Upper lobe of right lung (tissue), 1 donor: ENCODE data around the gene PRR14L. TPM values are rescaled to one million over a fixed set of nuclear protein-coding genes. Genes with fewer than 3 reads are reported as not detected.

Experiments used
- ATAC-seq: fragments of 200-7000 bp; cut with Tn5 transposase; one replicate; pipeline ENCODE4 v1.9.1; 2020; ENCODE audit warnings: mild to moderate bottlenecking, moderate library complexity
- DNase-seq: peaks from one replicate; pipeline ENCODE4 v3.0.0-alpha.2; 2020
- H3K27ac ChIP-seq: fragments of 200-600 bp; one replicate; pipeline ENCODE4 v1.8.0; 2022
- H3K27me3 ChIP-seq: fragments of 200-600 bp; one replicate; pipeline ENCODE4 v1.8.0; 2022; ENCODE audit warnings: mild to moderate bottlenecking
- H3K36me3 ChIP-seq: fragments of 200-600 bp; one replicate; pipeline ENCODE4 v1.8.0; 2022
- H3K4me1 ChIP-seq: fragments of 200-600 bp; one replicate; pipeline ENCODE4 v1.8.0; 2022
- H3K4me3 ChIP-seq: fragments of 200-600 bp; one replicate; pipeline ENCODE4 v1.8.0; 2022; ENCODE audit warnings: mild to moderate bottlenecking
- H3K9me3 ChIP-seq: fragments of 200-600 bp; one replicate; pipeline ENCODE4 v1.8.0; 2022
- CTCF ChIP-seq: fragments of 200-600 bp; IDR thresholded peaks from one replicate; pipeline ENCODE4 v1.8.0; 2022; ENCODE audit warnings: antibody characterized with exemption
- intact Hi-C: fragments of 100-400 bp; cut with DNase I; formaldehyde crosslinking; loops from one replicate; pipeline ENCODE4 v1.11.0; 2022
- total RNA-seq: library from RNA; stranded (reverse); fragmentation: NEBNext Ultra II Directional; extraction: Animal tissue kit (Norgen Biotek cat#: 25700); gene quantifications from one replicate; pipeline ENCODE4 v1.2.1, GENCODE V29; 2021
- donor health status: DM: no; HTN: yes; CAD: no; lungs with severe emphysema.

The PRR14L gene
- total RNA-seq, 1 donor from 2014 or later: 53.3 TPM

- TF ChIP-seq CTCF: no peak
- no peaks in the 10 kb centered on the region for H3K9me3 ChIP-seq
- H3K27me3 ChIP-seq: no peaks in the 10 kb centered on the region
- peak overlapping the region; percentile 4 for H3K27ac ChIP-seq
- H3K36me3 ChIP-seq: peaks cover 38% of the 10 kb centered on the region
- no peak overlapping the region for H3K4me3 ChIP-seq
- DNase-seq: no peak
- H3K4me1 ChIP-seq: peaks cover 17% of the 10 kb centered on the region
- no peak for ATAC-seq
- intact Hi-C loops: no loop called here
These were observed 103.5 kb downstream of the PRR14L start for GRCh38 chr22:31646186-31647019.

- H3K4me1 ChIP-seq: peaks cover 35% of the 10 kb centered on the region
- no peak overlapping the region for H3K27ac ChIP-seq
- DNase-seq (no peak), ATAC-seq (peak; percentile 66)
- no peaks in the 10 kb centered on the region for H3K27me3 ChIP-seq
- no peak for TF ChIP-seq CTCF
- H3K4me3 ChIP-seq: peak overlapping the region; percentile 1
- H3K36me3 ChIP-seq: no peaks in the 10 kb centered on the region
- H3K9me3 ChIP-seq: no peaks in the 10 kb centered on the region
- intact Hi-C loops: loop anchor here (10.0 kb wide), 1 partner anchor 85 kb away; no protein-coding TSS in a partner anchor
These were observed 110.4 kb downstream of the PRR14L start for GRCh38 chr22:31639436-31640039.

GRCh38 chr22:31637891-31638618 lies 111.9 kb downstream of the PRR14L start:
- H3K27ac ChIP-seq: peak overlapping the region; percentile 84
- no peak for TF ChIP-seq CTCF
- DNase-seq (no peak), ATAC-seq (peak; percentile 81)
- H3K27me3 ChIP-seq: no peaks in the 10 kb centered on the region
- no peaks in the 10 kb centered on the region for H3K36me3 ChIP-seq
- H3K9me3 ChIP-seq: no peaks in the 10 kb centered on the region
- peaks cover 35% of the 10 kb centered on the region for H3K4me1 ChIP-seq
- intact Hi-C loops: loop anchor here (10.0 kb wide), 1 partner anchor 83 kb away; no protein-coding TSS in a partner anchor
- peak overlapping the region; percentile 47 for H3K4me3 ChIP-seq

- Histone ChIP-seq H3K27me3 (no peaks in the 10 kb centered on the region), H3K4me3 (peak overlapping the region; percentile 47), H3K27ac (peak overlapping the region; percentile 84), H3K9me3 (no peaks in the 10 kb centered on the region), H3K4me1 (peaks cover 35% of the 10 kb centered on the region), H3K36me3 (no peaks in the 10 kb centered on the region)
- ATAC-seq (peak; percentile 59), DNase-seq (no peak)
- no peak for TF ChIP-seq CTCF
- intact Hi-C loops: loop anchor here (10.0 kb wide), 1 partner anchor 83 kb away; no protein-coding TSS in a partner anchor
These were observed 112.5 kb downstream of the PRR14L start for GRCh38 chr22:31637447-31637890.

- peaks cover 40% of the 10 kb centered on the region for H3K4me1 ChIP-seq
- DNase-seq: peak; percentile 74
- H3K9me3 ChIP-seq: no peaks in the 10 kb centered on the region
- no peaks in the 10 kb centered on the region for H3K27me3 ChIP-seq
- ATAC-seq: peak; percentile 43
- no peak overlapping the region for H3K4me3 ChIP-seq
- H3K27ac ChIP-seq: no peak overlapping the region
- intact Hi-C loops: loop anchor here (10.0 kb wide), 1 partner anchor 81 kb away; no protein-coding TSS in a partner anchor
- H3K36me3 ChIP-seq: no peaks in the 10 kb centered on the region
- TF ChIP-seq CTCF: no peak
These were observed 114.2 kb downstream of the PRR14L start for GRCh38 chr22:31635638-31636306.
